NB4 (cell line): ENCODE measurements around the gene MAP2K7.

Experiments
- CTCF ChIP-seq: IDR thresholded peaks from one replicate; pipeline ENCODE4 v1.5.1; 2012; ENCODE audit warnings: low read depth, low read length
- POLR2A ChIP-seq: IDR thresholded peaks from 2 replicates; pipeline ENCODE4 v1.6.1; 2011; ENCODE audit warnings: mild to moderate bottlenecking; ENCODE audit not compliant: insufficient read length; ENCODE audit errors: extremely low read depth

DNA sequence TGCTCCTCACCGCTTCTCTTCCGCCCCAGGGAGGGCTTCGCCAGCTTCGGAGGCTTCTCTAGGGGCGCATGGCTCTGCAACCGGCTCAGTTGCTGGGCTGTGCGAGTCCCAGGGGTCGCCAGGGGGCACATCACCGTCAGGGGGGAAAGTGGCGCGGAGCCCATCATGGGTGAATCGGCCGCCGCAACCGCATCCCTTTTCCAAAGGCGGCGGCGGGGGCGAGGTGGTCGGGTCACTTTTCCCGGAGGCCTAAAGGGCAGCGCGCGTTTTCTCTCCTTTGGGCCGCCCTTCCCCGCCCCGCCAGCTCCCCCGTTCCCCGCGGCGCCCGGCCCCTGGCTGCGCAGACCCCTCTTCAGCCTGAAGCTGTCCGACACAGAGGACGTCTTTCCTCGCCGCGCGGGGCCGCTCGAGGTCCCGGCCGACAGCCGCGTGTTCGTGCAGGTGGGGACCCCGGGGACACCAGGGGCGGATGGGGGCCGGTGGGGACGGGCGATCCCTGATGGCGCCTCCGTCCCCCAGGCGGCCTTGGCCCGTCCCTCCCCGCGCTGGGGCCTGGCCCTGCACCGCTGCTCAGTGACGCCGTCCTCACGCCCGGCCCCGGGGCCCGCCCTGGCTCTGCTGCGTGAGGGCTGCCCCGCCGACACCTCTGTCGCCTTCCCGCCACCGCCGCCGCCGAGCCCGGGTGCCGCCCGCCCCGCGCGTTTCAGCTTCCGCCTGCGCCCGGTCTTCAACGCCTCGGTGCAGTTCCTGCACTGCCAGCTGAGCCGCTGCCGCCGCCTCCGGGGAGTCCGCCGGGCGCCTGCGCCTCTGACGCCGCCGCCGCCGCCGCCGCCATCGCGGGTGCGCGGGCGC is 12.7 kb downstream of the MAP2K7 start:
- TF ChIP-seq CTCF (no peak), POLR2A (no peak)
